H1 (cell line): ENCODE data around the gene SYNCRIP. TPM values are rescaled to one million over a fixed set of nuclear protein-coding genes. Genes with fewer than 3 reads are reported as not detected.

ENCODE experiments used
- CTCF ChIA-PET: fragments of 300-600 bp; sonication (Branson Sonifier 250); formaldehyde crosslinking; loops from one replicate; lab custom pipeline; 2021; ENCODE audit not compliant: partially characterized antibody; lab: Charles Lee
- POLR2A ChIA-PET: fragments of 300-600 bp; sonication (Branson Sonifier 250); formaldehyde crosslinking; loops from one replicate; lab custom pipeline; 2021; ENCODE audit warnings: inconsistent platforms; ENCODE audit not compliant: partially characterized antibody; lab: Charles Lee
- DNase-seq, 2 experiments: peaks; one replicate each; pipeline versions ENCODE4 v3.0.0 to v3.0.0-alpha.2; 2010 to 2022; ENCODE audit warnings: low spot score in 2 of 2, low read depth in 1 of 2, mixed read lengths in 1 of 2
- FAIRE-seq: peaks from 2 replicates; lab custom pipeline; 2011; peaks lifted over from hg19 to GRCh38; lab: Jason Lieb, UNC
- H2AFZ ChIP-seq: 2 replicates; pipeline ENCODE4 v1.8.1; 2012; ENCODE audit warnings: low read length, inconsistent platforms
- H2AK5ac ChIP-seq: 2 replicates; pipeline ENCODE4 v1.6.1; 2013; ENCODE audit warnings: low read depth, low read length
- H2BK120ac ChIP-seq: replicated peaks from 2 replicates; pipeline ENCODE3; 2013; ENCODE audit warnings: low read depth, low read length, inconsistent platforms
- H2BK12ac ChIP-seq: 2 replicates; pipeline ENCODE4 v1.6.1; 2013; ENCODE audit warnings: low read depth, low read length
- H2BK15ac ChIP-seq: 2 replicates; pipeline ENCODE4 v1.6.1; 2013; ENCODE audit warnings: low read length
- H2BK20ac ChIP-seq: 2 replicates; pipeline ENCODE4 v1.6.1; 2013; ENCODE audit warnings: low read length
- H2BK5ac ChIP-seq: 2 replicates; pipeline ENCODE4 v1.6.1; 2013; ENCODE audit warnings: low read depth, low read length
- H3K14ac ChIP-seq: 2 replicates; pipeline ENCODE4 v1.6.1; 2013; ENCODE audit warnings: inconsistent platforms; ENCODE audit not compliant: insufficient read length
- H3K18ac ChIP-seq: 2 replicates; pipeline ENCODE4 v1.6.1; 2013; ENCODE audit warnings: low read length; ENCODE audit errors: extremely low read depth
- H3K23ac ChIP-seq: 2 replicates; pipeline ENCODE4 v1.6.1; 2013; ENCODE audit warnings: inconsistent platforms; ENCODE audit not compliant: insufficient read length
- H3K23me2 ChIP-seq: 2 replicates; pipeline ENCODE4 v1.6.1; 2013; ENCODE audit warnings: low read depth, low read length
- H3K27ac ChIP-seq: 2 replicates; pipeline ENCODE4 v1.6.1; 2011; ENCODE audit warnings: low read depth, low read length, inconsistent platforms
- H3K27me3 ChIP-seq, 4 experiments: replicated peaks in 1 of 4; 1 replicate in 1 of 4; 2 replicates in 3 of 4; pipeline versions ENCODE4 v1.6.1 to v1.8.1; 2011 to 2013; ENCODE audit warnings: low read length in 3 of 4, mild to moderate bottlenecking in 3 of 4, inconsistent platforms in 2 of 4, mixed read lengths in 2 of 4, moderate library complexity in 1 of 4; ENCODE audit not compliant: control insufficient read depth in 3 of 4, insufficient read depth in 3 of 4; ENCODE audit errors: extremely low read depth in 1 of 4
- H3K36me3 ChIP-seq, 4 experiments: 2 replicates each; pipeline versions ENCODE4 v1.6.1 to v1.8.1; 2011 to 2013; ENCODE audit warnings: mild to moderate bottlenecking in 4 of 4, low read length in 3 of 4, moderate library complexity in 2 of 4, control low read depth in 1 of 4, inconsistent platforms in 1 of 4; ENCODE audit not compliant: insufficient read depth in 4 of 4, control insufficient read depth in 2 of 4
- H3K4ac ChIP-seq: replicated peaks from 2 replicates; pipeline ENCODE3; 2013; ENCODE audit warnings: low read length, low read depth, mixed read lengths, inconsistent platforms; ENCODE audit not compliant: insufficient read length
- H3K4me1 ChIP-seq, 4 experiments: replicated peaks in 1 of 4; 1 replicate in 1 of 4; 2 replicates in 3 of 4; pipeline versions ENCODE4 v1.6.1 to v1.8.1; 2011 to 2013; ENCODE audit warnings: low read length in 3 of 4, inconsistent platforms in 2 of 4, mixed read lengths in 1 of 4; ENCODE audit not compliant: insufficient read depth in 4 of 4, control insufficient read depth in 3 of 4
- H3K4me2 ChIP-seq, 2 experiments: 2 replicates each; pipeline versions ENCODE4 v1.6.1 to v1.8.1; 2011 to 2013; ENCODE audit warnings: low read depth in 2 of 2, low read length in 2 of 2, control low read depth in 1 of 2, inconsistent platforms in 1 of 2, mild to moderate bottlenecking in 1 of 2; ENCODE audit not compliant: insufficient read depth in 1 of 2
- H3K4me3 ChIP-seq, 4 experiments: fragments of 200-600, 300-600 bp in 1 of 4; sonication (generic), shearing (Covaris generic), sonication (Bioruptor Twin) in 1 of 4; 2 replicates each; pipeline versions ENCODE4 v1.5.1 to v1.8.1; 2011 to 2016; ENCODE audit warnings: low read length in 4 of 4, low read depth in 3 of 4, control low read depth in 2 of 4, inconsistent platforms in 2 of 4, mild to moderate bottlenecking in 2 of 4, mixed read lengths in 1 of 4, moderate library complexity in 1 of 4; ENCODE audit not compliant: insufficient read depth in 2 of 4; ENCODE audit errors: extremely low read depth in 1 of 4
- H3K56ac ChIP-seq: replicated peaks from 2 replicates; pipeline ENCODE3; 2013; ENCODE audit warnings: low read depth, mild to moderate bottlenecking, mixed read lengths, low read length, inconsistent platforms; ENCODE audit not compliant: insufficient read length
- H3K79me1 ChIP-seq: 2 replicates; pipeline ENCODE4 v1.6.1; 2013; ENCODE audit warnings: low read depth, low read length, control low read depth
- H3K79me2 ChIP-seq, 2 experiments: 2 replicates each; pipeline versions ENCODE4 v1.6.1 to v1.8.1; 2012 to 2013; ENCODE audit warnings: low read length in 2 of 2, mild to moderate bottlenecking in 2 of 2, inconsistent platforms in 1 of 2; ENCODE audit not compliant: insufficient read depth in 2 of 2, control insufficient read depth in 1 of 2
- H3K9ac ChIP-seq, 4 experiments: replicated peaks in 1 of 4; 1 replicate in 1 of 4; 2 replicates in 3 of 4; pipeline versions ENCODE4 v1.6.1 to v1.8.1; 2011 to 2013; ENCODE audit warnings: low read depth in 3 of 4, low read length in 3 of 4, control low read depth in 2 of 4, mild to moderate bottlenecking in 2 of 4, moderate library complexity in 2 of 4, inconsistent platforms in 1 of 4; ENCODE audit errors: extremely low read depth in 1 of 4
- H3K9me3 ChIP-seq, 2 experiments: 2 replicates each; pipeline versions ENCODE4 v1.6.1 to v1.8.1; 2012 to 2013; ENCODE audit warnings: mild to moderate bottlenecking in 2 of 2, moderate library complexity in 2 of 2, control low read depth in 1 of 2, inconsistent platforms in 1 of 2, low read depth in 1 of 2, low read length in 1 of 2, mixed read lengths in 1 of 2; ENCODE audit not compliant: insufficient read depth in 2 of 2
- H4K20me1 ChIP-seq, 2 experiments: replicated peaks in 1 of 2; 2 replicates each; pipeline versions ENCODE3 to v1.8.1; 2011 to 2013; ENCODE audit warnings: inconsistent platforms in 2 of 2, low read length in 2 of 2, mild to moderate bottlenecking in 1 of 2; ENCODE audit not compliant: insufficient read depth in 2 of 2, control insufficient read depth in 1 of 2
- H4K5ac ChIP-seq: 2 replicates; pipeline ENCODE4 v1.6.1; 2013; ENCODE audit warnings: low read length, low read depth, mixed read lengths, inconsistent platforms; ENCODE audit not compliant: insufficient read length
- H4K8ac ChIP-seq: 2 replicates; pipeline ENCODE4 v1.8.0; 2013; ENCODE audit warnings: mild to moderate bottlenecking, moderate library complexity, low read length, inconsistent platforms; ENCODE audit not compliant: insufficient read depth; ENCODE audit errors: extremely low read depth
- H4K91ac ChIP-seq: replicated peaks from 2 replicates; pipeline ENCODE3; 2013; ENCODE audit warnings: low read length, mixed read lengths, inconsistent platforms; ENCODE audit not compliant: insufficient read length
- EZH2 ChIP-seq: fragments of 200-600 bp; sonication (generic); IDR thresholded peaks from 2 replicates; pipeline ENCODE4 v1.7.1; 2012; ENCODE audit warnings: low read depth, mild to moderate bottlenecking, moderate library complexity, low read length, inconsistent platforms; ENCODE audit not compliant: severe bottlenecking
- HDAC6 ChIP-seq: IDR thresholded peaks from one replicate; pipeline ENCODE4 v1.7.1; 2012; ENCODE audit warnings: low read depth, mild to moderate bottlenecking, inconsistent platforms, low read length, moderate library complexity
- SAP30 ChIP-seq: fragments of 300-600 bp; sonication (generic); IDR thresholded peaks from 2 replicates; pipeline ENCODE4 v1.7.1; 2012; ENCODE audit warnings: low read length, moderate library complexity, mild to moderate bottlenecking, inconsistent platforms; ENCODE audit not compliant: insufficient read depth, insufficient replicate concordance
- WGBS, 2 experiments: shearing (Covaris generic) in 1 of 2; methylation state at CpG; one replicate each; pipeline versions ENCODE4 v1.1.6 to v1.1.7; 2013 to 2015; ENCODE audit warnings: low lambda C conversion rate in 2 of 2, mixed read lengths in 2 of 2, inconsistent platforms in 1 of 2, low coverage in 1 of 2, missing lambda C conversion rate in 1 of 2; ENCODE audit not compliant: insufficient replicate concordance in 2 of 2, insufficient coverage in 1 of 2, insufficient read length in 1 of 2; ENCODE audit errors: extremely low coverage in 1 of 2, missing lambda C conversion rate in 1 of 2; 5-methylcytosine and 5-hydroxymethylcytosine counted together
- polyA plus RNA-seq, 7 experiments: library from polyadenylated mRNA; depleted of rRNA in 3 of 7; stranded (reverse) in 5 of 7; unstranded in 2 of 7; fragments of >200 nt in 5 of 7; fragments of 200-250 nt in 2 of 7; gene quantifications; 1 replicate in 5 of 7; 2 replicates in 1 of 7; 4 replicates in 1 of 7; pipeline versions ENCODE4 v1.2.1 to v1.2.3, GENCODE V29; 2011 to 2013; ENCODE audit warnings: missing spikeins in 2 of 7, mixed read lengths in 2 of 7
- total RNA-seq: library from RNA; stranded (reverse); fragmentation: NEBNext Ultra II Directional; extraction: Animal tissue kit (Norgen Biotek cat#: 25700); gene quantifications from 2 replicates; pipeline ENCODE4 v1.2.1, GENCODE V29; 2021
- TF ChIP-seq, protein P1 (sequence below): IDR thresholded peaks from 2 replicates; pipeline ENCODE4 v1.6.1; 2012; ENCODE audit warnings: low read length, inconsistent platforms
- TF ChIP-seq, protein P2 (sequence below), 3 experiments: IDR thresholded peaks; 1 replicate in 2 of 3; 2 replicates in 1 of 3; pipeline versions ENCODE4 v1.5.1 to v1.6.1; 2011; ENCODE audit warnings: low read length in 3 of 3, mild to moderate bottlenecking in 3 of 3, inconsistent platforms in 2 of 3, low read depth in 1 of 3, moderate library complexity in 1 of 3; ENCODE audit not compliant: insufficient read depth in 1 of 3; ENCODE audit errors: control extremely low read depth in 1 of 3

Gene SYNCRIP
- total and polyA plus RNA-seq, 2 of the 8 experiments (the other 6 are each of a cell fraction or from before 2014, with no cell fraction given): 16.8 to 219 TPM

DNA sequence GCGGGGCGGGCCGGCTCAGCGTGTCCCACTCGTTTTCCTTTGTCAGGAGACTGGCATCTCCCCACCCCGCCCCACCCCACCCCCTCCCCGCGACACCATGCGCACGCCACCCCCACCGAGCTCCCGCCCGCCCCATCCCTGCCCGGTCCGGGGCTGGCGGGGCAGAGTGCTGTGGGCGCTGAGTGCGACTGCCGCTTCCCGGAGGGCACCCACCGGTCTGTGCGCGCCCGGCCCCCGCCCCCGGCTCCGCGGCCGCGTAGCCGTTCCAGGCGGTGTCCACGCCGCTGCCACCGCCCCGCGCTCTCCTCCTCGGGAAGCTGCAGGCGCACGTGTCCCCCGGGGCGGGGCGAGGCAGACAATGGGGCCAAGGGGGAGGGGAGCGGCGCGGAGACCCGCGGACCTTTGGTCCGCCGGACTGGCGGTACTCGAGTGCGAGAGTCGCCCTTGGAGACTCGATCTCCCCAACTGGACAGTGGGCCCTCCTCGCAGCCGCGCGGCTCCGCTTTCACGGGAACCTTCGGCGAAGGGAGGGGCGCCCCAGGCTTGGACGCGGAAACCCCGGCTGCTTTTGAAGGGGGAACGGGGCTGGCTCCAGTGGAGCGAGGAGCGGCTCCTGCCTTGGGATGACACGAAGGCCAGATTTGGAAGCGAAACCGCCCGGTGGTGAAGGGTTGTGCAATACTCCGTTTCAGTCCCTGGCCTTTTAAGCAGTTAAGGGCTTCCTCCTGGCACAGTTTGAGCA is 1.0 kb upstream of the SYNCRIP start:
- Histone ChIP-seq H2AFZ (no peak overlapping the region), H2BK120ac (no peak overlapping the region), H3K4me3 (peak overlapping the region; percentile 62 to 97 (median 78)), H4K5ac (peak overlapping the region; percentile 99), H3K9ac (peak overlapping the region; percentile 41 to 93 (median 90)), H3K4ac (peak overlapping the region; percentile 87), H3K79me1 (no peaks in the 10 kb centered on the region), H4K20me1 (peaks cover 12 to 13% of the 10 kb centered on the region in 2 experiments), H2BK20ac (no peak overlapping the region), H2AK5ac (no peak overlapping the region), H3K4me2 (peak overlapping the region; percentile 60 to 76), H3K9me3 (no peaks in the 10 kb centered on the region), H3K56ac (peak overlapping the region; percentile 89), H4K8ac (peak overlapping the region; percentile 98; the same call in 1 of the 2 replicates), H3K23ac (no peak overlapping the region), H2BK5ac (peak overlapping the region; percentile 80), H3K27me3 (no peaks in the 10 kb centered on the region; a peak in 1 of 7 replicates), H3K36me3 (peaks cover 8 to 25% (median 14%) of the 10 kb centered on the region in 4 experiments), H3K18ac (peak overlapping the region; percentile 90), H2BK15ac (no peak overlapping the region), H3K23me2 (peaks cover 8% of the 10 kb centered on the region; the same call in 1 of the 2 replicates), H4K91ac (peak overlapping the region; percentile 98), H3K14ac (no peak overlapping the region), H3K4me1 (peaks cover 0 to 9% (median 5%) of the 10 kb centered on the region in 4 experiments; a peak in 4 of 7 replicates), H3K79me2 (peaks cover 40 to 44% of the 10 kb centered on the region in 2 experiments), H3K27ac (peak overlapping the region; percentile 95), H2BK12ac (0 out of 2 replicates have a peak overlapping the region, but pooled peaks have one; percentile 21)
- FAIRE-seq (peak; percentile 28), DNase-seq (peak; percentile 63 to 93)
- WGBS, 2 experiments: 2% methylated on average over 20 of the region's 75 CpGs; no CpG with 5 or more reads in 1 of the 2 experiments
- POLR2A ChIA-PET: interaction anchor here (0.9 to 25.2 kb wide), 21 partner anchors 8 to 1686 kb away, joined by 3 to 890 read pairs (median 4); partner anchors contain the start of genes GJB7, NT5E and SNX14
- CTCF ChIA-PET: interaction anchor here (1.1 to 1.7 kb wide), 2 partner anchors 9 to 27 kb away, joined by 3 read pairs; no protein-coding TSS in a partner anchor
- peak; percentile 67 for TF ChIP-seq SAP30
- TF ChIP-seq, protein P1, sequence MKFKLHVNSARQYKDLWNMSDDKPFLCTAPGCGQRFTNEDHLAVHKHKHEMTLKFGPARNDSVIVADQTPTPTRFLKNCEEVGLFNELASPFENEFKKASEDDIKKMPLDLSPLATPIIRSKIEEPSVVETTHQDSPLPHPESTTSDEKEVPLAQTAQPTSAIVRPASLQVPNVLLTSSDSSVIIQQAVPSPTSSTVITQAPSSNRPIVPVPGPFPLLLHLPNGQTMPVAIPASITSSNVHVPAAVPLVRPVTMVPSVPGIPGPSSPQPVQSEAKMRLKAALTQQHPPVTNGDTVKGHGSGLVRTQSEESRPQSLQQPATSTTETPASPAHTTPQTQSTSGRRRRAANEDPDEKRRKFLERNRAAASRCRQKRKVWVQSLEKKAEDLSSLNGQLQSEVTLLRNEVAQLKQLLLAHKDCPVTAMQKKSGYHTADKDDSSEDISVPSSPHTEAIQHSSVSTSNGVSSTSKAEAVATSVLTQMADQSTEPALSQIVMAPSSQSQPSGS: no peak
- no peak for TF ChIP-seq EZH2
- TF ChIP-seq, protein P2, sequence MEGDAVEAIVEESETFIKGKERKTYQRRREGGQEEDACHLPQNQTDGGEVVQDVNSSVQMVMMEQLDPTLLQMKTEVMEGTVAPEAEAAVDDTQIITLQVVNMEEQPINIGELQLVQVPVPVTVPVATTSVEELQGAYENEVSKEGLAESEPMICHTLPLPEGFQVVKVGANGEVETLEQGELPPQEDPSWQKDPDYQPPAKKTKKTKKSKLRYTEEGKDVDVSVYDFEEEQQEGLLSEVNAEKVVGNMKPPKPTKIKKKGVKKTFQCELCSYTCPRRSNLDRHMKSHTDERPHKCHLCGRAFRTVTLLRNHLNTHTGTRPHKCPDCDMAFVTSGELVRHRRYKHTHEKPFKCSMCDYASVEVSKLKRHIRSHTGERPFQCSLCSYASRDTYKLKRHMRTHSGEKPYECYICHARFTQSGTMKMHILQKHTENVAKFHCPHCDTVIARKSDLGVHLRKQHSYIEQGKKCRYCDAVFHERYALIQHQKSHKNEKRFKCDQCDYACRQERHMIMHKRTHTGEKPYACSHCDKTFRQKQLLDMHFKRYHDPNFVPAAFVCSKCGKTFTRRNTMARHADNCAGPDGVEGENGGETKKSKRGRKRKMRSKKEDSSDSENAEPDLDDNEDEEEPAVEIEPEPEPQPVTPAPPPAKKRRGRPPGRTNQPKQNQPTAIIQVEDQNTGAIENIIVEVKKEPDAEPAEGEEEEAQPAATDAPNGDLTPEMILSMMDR (IDR thresholded peaks at IDR 0.05; ENCODE audit: control extremely low read depth in 1 of 3, insufficient read depth in 1 of 3, low read depth in 1 of 3, low read length in 3 of 3): no peak
- no peak for TF ChIP-seq HDAC6
